GM12878 (cell line): Measurements from ENCODE around the gene NOS3. TPM values are rescaled to one million over a fixed set of nuclear protein-coding genes. Genes with fewer than 3 reads are reported as not detected.

ENCODE experiments used
- ATAC-seq: fragments of 200-7000 bp; cut with Tn5 transposase; 3 replicates; pipeline ENCODE4 v1.9.1; 2020; ENCODE audit warnings: mild to moderate bottlenecking, moderate library complexity
- BruUV-seq: library from RNA; stranded (reverse); fragments of 400-500 nt; replicated peaks from 2 replicates; lab custom pipeline; 2021; lab: Mats Ljungman, UMichigan
- CTCF ChIA-PET: fragments of 300-600 bp; sonication (Branson Sonifier 250); formaldehyde crosslinking; extraction: SDS; loops from one replicate; lab custom pipeline; 2021; ENCODE audit warnings: inconsistent platforms; lab: Yijun Ruan, JAX
- POLR2A ChIA-PET: fragments of 350-600 bp; formaldehyde crosslinking; extraction: SDS; loops from one replicate; lab custom pipeline; 2021; ENCODE audit warnings: inconsistent platforms; lab: Charles Lee
- RAD21 ChIA-PET: fragments of 300-600 bp; sonication (Branson Sonifier 250); formaldehyde crosslinking; loops from one replicate; lab custom pipeline; 2023; ENCODE audit warnings: antibody characterized with exemption; ENCODE audit not compliant: unreplicated experiment; lab: Charles Lee
- SMC1A ChIA-PET: fragments of 300-600 bp; sonication (Branson Sonifier 250); formaldehyde crosslinking; loops from one replicate; lab custom pipeline; 2023; ENCODE audit not compliant: unreplicated experiment, uncharacterized antibody; lab: Charles Lee
- DNase-seq: peaks from one replicate; pipeline ENCODE4 v3.0.0-alpha.2; 2011; ENCODE audit warnings: low read depth, low spot score
- FAIRE-seq: peaks from 3 replicates; lab custom pipeline; 2011; peaks lifted over from hg19 to GRCh38; lab: Jason Lieb, UNC
- H2AFZ ChIP-seq: 2 replicates; pipeline ENCODE4 v1.6.0; 2011; ENCODE audit warnings: low read depth, low read length, control low read depth; ENCODE audit not compliant: control insufficient read depth
- H3K27ac ChIP-seq: 2 replicates; pipeline ENCODE4 v1.5.1; 2011; ENCODE audit warnings: control low read depth; ENCODE audit not compliant: control insufficient read depth, insufficient read depth
- H3K27me3 ChIP-seq, 2 experiments: replicated peaks in 1 of 2; 2 replicates each; pipeline versions ENCODE4 v1.6.0 to v1.6.1; 2011; ENCODE audit warnings: low read length in 1 of 2; ENCODE audit not compliant: control insufficient read depth in 2 of 2, insufficient read depth in 2 of 2
- H3K36me3 ChIP-seq, 2 experiments: 2 replicates each; pipeline ENCODE4 v1.5.1; 2011; ENCODE audit warnings: low read length in 1 of 2; ENCODE audit not compliant: control insufficient read depth in 2 of 2, insufficient read depth in 2 of 2
- H3K4me1 ChIP-seq: 2 replicates; pipeline ENCODE4 v1.6.1; 2011; ENCODE audit warnings: mild to moderate bottlenecking, low read length, moderate library complexity, mixed read lengths; ENCODE audit not compliant: control insufficient read depth, insufficient read depth
- H3K4me2 ChIP-seq: 2 replicates; pipeline ENCODE4 v1.6.0; 2011; ENCODE audit warnings: control low read depth; ENCODE audit not compliant: control insufficient read depth, insufficient read depth
- H3K4me3 ChIP-seq: fragments of 200-600 bp; sonication (generic); 2 replicates; pipeline ENCODE4 v1.5.1; 2016
- H3K79me2 ChIP-seq: 2 replicates; pipeline ENCODE4 v1.6.0; 2011; ENCODE audit warnings: low read length; ENCODE audit not compliant: control insufficient read depth, insufficient read depth
- H3K9ac ChIP-seq: 2 replicates; pipeline ENCODE4 v1.8.0; 2011; ENCODE audit warnings: low read length, control low read depth, mixed read lengths; ENCODE audit not compliant: control insufficient read depth, insufficient read depth
- H3K9me3 ChIP-seq: replicated peaks from 3 replicates; pipeline ENCODE4 v1.5.1; 2011; ENCODE audit warnings: mild to moderate bottlenecking, low read length; ENCODE audit not compliant: control insufficient read depth, insufficient read depth
- H4K20me1 ChIP-seq: 2 replicates; pipeline ENCODE4 v1.6.0; 2011; ENCODE audit not compliant: control insufficient read depth, insufficient read depth
- CBX3 ChIP-seq: fragments of 200-600 bp; sonication (generic); IDR thresholded peaks from 2 replicates; pipeline ENCODE4 v1.6.1; 2016; ENCODE audit warnings: low read depth, borderline replicate concordance
- CBX5 ChIP-seq: sonication (generic); IDR thresholded peaks from 2 replicates; pipeline ENCODE4 v1.6.1; 2016; ENCODE audit warnings: low read depth, moderate library complexity, mild to moderate bottlenecking, inconsistent platforms
- GATAD2B ChIP-seq: fragments of 450-650 bp; conservative IDR thresholded peaks from 2 replicates; pipeline ENCODE4 v1.6.1; 2017; ENCODE audit warnings: low read depth, mild to moderate bottlenecking, moderate library complexity
- JUNB ChIP-seq: IDR thresholded peaks from 2 replicates; pipeline ENCODE4 v1.6.1; 2016; ENCODE audit warnings: antibody characterized with exemption, mild to moderate bottlenecking
- KDM1A ChIP-seq: fragments of 200-600 bp; sonication (generic); IDR thresholded peaks from 2 replicates; pipeline ENCODE4 v1.6.1; 2016; ENCODE audit warnings: borderline replicate concordance
- MTA2 ChIP-seq: fragments of 450-650 bp; IDR thresholded peaks from 2 replicates; pipeline ENCODE4 v1.6.1; 2016; ENCODE audit warnings: low read depth, mild to moderate bottlenecking, moderate library complexity
- MXI1 ChIP-seq: fragments of 150-350 bp; IDR thresholded peaks from 2 replicates; pipeline ENCODE4 v1.6.1; 2011; ENCODE audit warnings: low read depth, mild to moderate bottlenecking, inconsistent platforms, low read length, improper control_type of control experiment
- NFXL1 ChIP-seq: fragments of 450-650 bp; IDR thresholded peaks from 2 replicates; pipeline ENCODE4 v1.6.1; 2017; ENCODE audit warnings: antibody characterized with exemption, mild to moderate bottlenecking, borderline replicate concordance
- PAX8 ChIP-seq: fragments of 450-650 bp; IDR thresholded peaks from 2 replicates; pipeline ENCODE4 v1.6.1; 2017; ENCODE audit warnings: mild to moderate bottlenecking, moderate library complexity
- RAD51 ChIP-seq: fragments of 450-650 bp; IDR thresholded peaks from 2 replicates; pipeline ENCODE4 v1.6.1; 2016; ENCODE audit warnings: moderate library complexity, mild to moderate bottlenecking, inconsistent platforms
- SP1 ChIP-seq: IDR thresholded peaks from one replicate; pipeline ENCODE4 v1.6.1; 2011; ENCODE audit warnings: low read depth, low read length
- TBL1XR1 ChIP-seq: IDR thresholded peaks from 2 replicates; pipeline ENCODE4 v1.6.1; 2012; ENCODE audit warnings: low read depth, low read length, improper control_type of control experiment
- WGBS: methylation state at CpG from one replicate; pipeline ENCODE4 v1.1.6; 2016; ENCODE audit warnings: low lambda C conversion rate; ENCODE audit not compliant: insufficient replicate concordance, insufficient coverage; ENCODE audit errors: missing lambda C conversion rate; 5-methylcytosine and 5-hydroxymethylcytosine counted together
- in situ Hi-C: fragments of 300-500 bp; cut with MboI; formaldehyde crosslinking; loops from 9 replicates; pipeline ENCODE4 v1.14.3; 2018; ENCODE audit warnings: mixed read lengths
- intact Hi-C: fragments of 100-400 bp; cut with micrococcal nuclease; formaldehyde crosslinking; loops from one replicate; pipeline ENCODE4 v1.14.2; 2022; ENCODE audit not compliant: unreplicated experiment
- polyA plus RNA-seq, 11 experiments: library from polyadenylated mRNA; depleted of rRNA in 4 of 11; unstranded in 6 of 11; stranded (reverse) in 5 of 11; fragments of >200 nt; fragmentation: Nextera tagmentation in 4 of 11; fragmentation: Illumina TruSeq in 1 of 11; extraction: Ambion mirVana in 4 of 11; extraction: Trizol in 1 of 11; gene quantifications; 1 replicate in 1 of 11; 2 replicates in 10 of 11; pipeline versions ENCODE4 v1.2.1 to v1.2.3, GENCODE V29; 2011 to 2016; ENCODE audit warnings: inconsistent platforms in 2 of 11, missing spikeins in 2 of 11, low read depth in 1 of 11
- total RNA-seq, 4 experiments: library from RNA; depleted of rRNA in 3 of 4; stranded (reverse); fragments of >200 nt in 3 of 4; fragmentation: Illumina TruSeq in 1 of 4; extraction: Trizol in 1 of 4; gene quantifications; 2 replicates each; pipeline versions ENCODE4 v1.2.1 to v1.2.3, GENCODE V29; 2013 to 2021
- TF ChIP-seq, protein P1 (sequence below): IDR thresholded peaks from 2 replicates; pipeline ENCODE4 v1.6.1; 2011; ENCODE audit warnings: borderline replicate concordance, low read depth, mild to moderate bottlenecking, moderate library complexity, low read length; ENCODE audit not compliant: insufficient read depth, poor library complexity, severe bottlenecking
- TF ChIP-seq, protein P2 (sequence below): IDR thresholded peaks from 2 replicates; pipeline ENCODE4 v1.6.1; 2012; ENCODE audit warnings: mild to moderate bottlenecking, low read depth, low read length

The NOS3 gene
- total and polyA plus RNA-seq, 10 of the 15 experiments (the other 5 are each of a cell fraction or from before 2014, with no cell fraction given) = 0.06 to 0.92 (median 0.30) TPM; not detected in 3

- no peaks in the 10 kb centered on the region for H4K20me1 ChIP-seq
- 100% methylated on average over 8 of the region's 11 CpGs for WGBS
- no peak overlapping the region for H2AFZ ChIP-seq
- H3K27me3 ChIP-seq = no peaks in the 10 kb centered on the region
- no peak overlapping the region for H3K4me2 ChIP-seq
- CTCF ChIA-PET = interaction anchor here (0.6 kb wide), 1 partner anchor 1408 kb away, joined by 3 read pairs; no protein-coding TSS in a partner anchor
- peaks cover 9 to 12% of the 10 kb centered on the region in 2 experiments; a peak in 3 of 4 replicates for H3K36me3 ChIP-seq
- SMC1A ChIA-PET = no interaction called here
- DNase-seq = no peak
- intact Hi-C loops = no loop called here
- H3K9ac ChIP-seq = no peak overlapping the region
- H3K27ac ChIP-seq = no peak overlapping the region
- RAD21 ChIA-PET = no interaction called here
- no peak for FAIRE-seq
- H3K4me1 ChIP-seq = peaks cover 15% of the 10 kb centered on the region
- no peak for ATAC-seq
- no peaks in the 10 kb centered on the region for H3K9me3 ChIP-seq
- TF ChIP-seq KDM1A = no peak
- no peak for TF ChIP-seq CBX5
- TF ChIP-seq SP1 = no peak
- no peak for TF ChIP-seq JUNB
- TF ChIP-seq RAD51 = no peak
- TF ChIP-seq, protein P1, sequence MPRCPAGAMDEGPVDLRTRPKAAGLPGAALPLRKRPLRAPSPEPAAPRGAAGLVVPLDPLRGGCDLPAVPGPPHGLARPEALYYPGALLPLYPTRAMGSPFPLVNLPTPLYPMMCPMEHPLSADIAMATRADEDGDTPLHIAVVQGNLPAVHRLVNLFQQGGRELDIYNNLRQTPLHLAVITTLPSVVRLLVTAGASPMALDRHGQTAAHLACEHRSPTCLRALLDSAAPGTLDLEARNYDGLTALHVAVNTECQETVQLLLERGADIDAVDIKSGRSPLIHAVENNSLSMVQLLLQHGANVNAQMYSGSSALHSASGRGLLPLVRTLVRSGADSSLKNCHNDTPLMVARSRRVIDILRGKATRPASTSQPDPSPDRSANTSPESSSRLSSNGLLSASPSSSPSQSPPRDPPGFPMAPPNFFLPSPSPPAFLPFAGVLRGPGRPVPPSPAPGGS = no peak
- TF ChIP-seq PAX8 = no peak
- TF ChIP-seq, protein P2, sequence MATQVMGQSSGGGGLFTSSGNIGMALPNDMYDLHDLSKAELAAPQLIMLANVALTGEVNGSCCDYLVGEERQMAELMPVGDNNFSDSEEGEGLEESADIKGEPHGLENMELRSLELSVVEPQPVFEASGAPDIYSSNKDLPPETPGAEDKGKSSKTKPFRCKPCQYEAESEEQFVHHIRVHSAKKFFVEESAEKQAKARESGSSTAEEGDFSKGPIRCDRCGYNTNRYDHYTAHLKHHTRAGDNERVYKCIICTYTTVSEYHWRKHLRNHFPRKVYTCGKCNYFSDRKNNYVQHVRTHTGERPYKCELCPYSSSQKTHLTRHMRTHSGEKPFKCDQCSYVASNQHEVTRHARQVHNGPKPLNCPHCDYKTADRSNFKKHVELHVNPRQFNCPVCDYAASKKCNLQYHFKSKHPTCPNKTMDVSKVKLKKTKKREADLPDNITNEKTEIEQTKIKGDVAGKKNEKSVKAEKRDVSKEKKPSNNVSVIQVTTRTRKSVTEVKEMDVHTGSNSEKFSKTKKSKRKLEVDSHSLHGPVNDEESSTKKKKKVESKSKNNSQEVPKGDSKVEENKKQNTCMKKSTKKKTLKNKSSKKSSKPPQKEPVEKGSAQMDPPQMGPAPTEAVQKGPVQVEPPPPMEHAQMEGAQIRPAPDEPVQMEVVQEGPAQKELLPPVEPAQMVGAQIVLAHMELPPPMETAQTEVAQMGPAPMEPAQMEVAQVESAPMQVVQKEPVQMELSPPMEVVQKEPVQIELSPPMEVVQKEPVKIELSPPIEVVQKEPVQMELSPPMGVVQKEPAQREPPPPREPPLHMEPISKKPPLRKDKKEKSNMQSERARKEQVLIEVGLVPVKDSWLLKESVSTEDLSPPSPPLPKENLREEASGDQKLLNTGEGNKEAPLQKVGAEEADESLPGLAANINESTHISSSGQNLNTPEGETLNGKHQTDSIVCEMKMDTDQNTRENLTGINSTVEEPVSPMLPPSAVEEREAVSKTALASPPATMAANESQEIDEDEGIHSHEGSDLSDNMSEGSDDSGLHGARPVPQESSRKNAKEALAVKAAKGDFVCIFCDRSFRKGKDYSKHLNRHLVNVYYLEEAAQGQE = no peak
- TF ChIP-seq MTA2 = no peak
- no peak for TF ChIP-seq NFXL1
- TF ChIP-seq MXI1 = no peak
- no peak for TF ChIP-seq TBL1XR1
- no peak for TF ChIP-seq GATAD2B
- no peak for TF ChIP-seq CBX3
- TF ChIP-seq, all 136 proteins: peak for 0
- BruUV-seq = no TSS peak
- H3K4me3 ChIP-seq = no peak overlapping the region
- in situ Hi-C loops = no loop called here
- POLR2A ChIA-PET = no interaction called here
- H3K79me2 ChIP-seq = peaks cover 19% of the 10 kb centered on the region
Measured at GRCh38 chr7:151063212-151063561, 72.4 kb downstream of the NOS3 start.
